K562 (cell line): Measurements from ENCODE around the gene IL1RN. TPM values are rescaled to one million over a fixed set of nuclear protein-coding genes. Genes with fewer than 3 reads are reported as not detected.

Experiments used
- ATAC-seq: fragments of 200-7000 bp; cut with Tn5 transposase; 3 replicates; pipeline ENCODE4 v1.9.1; 2020; ENCODE audit warnings: moderate library complexity
- BruUV-seq: library from RNA; stranded (reverse); fragments of 400-500 nt; replicated peaks from 2 replicates; lab custom pipeline; 2021; lab: Mats Ljungman, UMichigan
- CTCF ChIA-PET: fragments of 300-600 bp; formaldehyde crosslinking; extraction: SDS; loops from one replicate; lab custom pipeline; 2021; ENCODE audit warnings: low intra/inter-chr PET ratio; lab: Yijun Ruan, JAX
- POLR2A ChIA-PET: fragments of 300-600, 350-650 bp; sonication (Branson Sonifier 250); formaldehyde crosslinking; extraction: SDS; loops from one replicate; lab custom pipeline; 2021; ENCODE audit warnings: antibody characterized with exemption, inconsistent platforms; lab: Yijun Ruan, JAX
- DNase-seq, 4 experiments: peaks; one replicate each; pipeline versions ENCODE4 v3.0.0 to v3.0.0-alpha.2; 2011 to 2018; ENCODE audit warnings: low spot score in 3 of 4, mixed read lengths in 3 of 4; ENCODE audit errors: extremely low read depth in 1 of 4
- FAIRE-seq: peaks from 2 replicates; lab custom pipeline; 2011; peaks lifted over from hg19 to GRCh38; lab: Jason Lieb, UNC
- H2AFZ ChIP-seq: 2 replicates; pipeline ENCODE4 v1.6.0; 2011; ENCODE audit warnings: low read depth, low read length, control low read depth, inconsistent platforms
- H3K27ac ChIP-seq: fragments of 200-600 bp; 3 replicates; pipeline ENCODE4 v1.8.0; 2011; ENCODE audit warnings: low read depth, mild to moderate bottlenecking, control low read depth, inconsistent platforms, low read length, moderate library complexity, mixed read lengths; ENCODE audit errors: extremely low read depth
- H3K27me3 ChIP-seq, 2 experiments: fragments of 300-600 bp in 1 of 2; 2 replicates in 1 of 2; 3 replicates in 1 of 2; pipeline versions ENCODE4 v1.6.0 to v1.8.0; 2011; ENCODE audit warnings: inconsistent platforms in 2 of 2, low read length in 2 of 2, mild to moderate bottlenecking in 1 of 2, mixed read lengths in 1 of 2, moderate library complexity in 1 of 2; ENCODE audit not compliant: control insufficient read depth in 2 of 2, insufficient read depth in 2 of 2
- H3K36me3 ChIP-seq: fragments of 300-600 bp; 3 replicates; pipeline ENCODE4 v1.8.0; 2011; ENCODE audit warnings: mild to moderate bottlenecking, low read length, inconsistent platforms; ENCODE audit not compliant: control insufficient read depth, insufficient read depth
- H3K4me1 ChIP-seq, 2 experiments: fragments of 200-600 bp in 1 of 2; replicated peaks in 1 of 2; 2 replicates in 1 of 2; 3 replicates in 1 of 2; pipeline versions ENCODE4 v1.5.1 to v1.8.0; 2011; ENCODE audit warnings: inconsistent platforms in 2 of 2, low read length in 2 of 2, mild to moderate bottlenecking in 1 of 2, mixed read lengths in 1 of 2, moderate library complexity in 1 of 2; ENCODE audit not compliant: control insufficient read depth in 2 of 2, insufficient read depth in 2 of 2
- H3K4me2 ChIP-seq: 2 replicates; pipeline ENCODE4 v1.6.1; 2011; ENCODE audit warnings: low read length, control low read depth, inconsistent platforms, mixed read lengths; ENCODE audit not compliant: insufficient read depth
- H3K4me3 ChIP-seq: fragments of 200-600 bp; sonication (generic), shearing (Covaris generic); 2 replicates; pipeline ENCODE4 v1.5.1; 2016; ENCODE audit warnings: control low read depth, inconsistent platforms
- H3K79me2 ChIP-seq: fragments of 200-600 bp; 3 replicates; pipeline ENCODE4 v1.8.0; 2011; ENCODE audit warnings: low read length, inconsistent platforms; ENCODE audit not compliant: control insufficient read depth, insufficient read depth
- H3K9ac ChIP-seq, 2 experiments: 2 replicates each; pipeline versions ENCODE4 v1.6.0 to v1.6.1; 2011; ENCODE audit warnings: low read depth in 2 of 2, low read length in 2 of 2, control low read depth in 1 of 2, inconsistent platforms in 1 of 2, mild to moderate bottlenecking in 1 of 2, mixed read lengths in 1 of 2; ENCODE audit not compliant: insufficient read depth in 1 of 2
- H3K9me1 ChIP-seq: one replicate; pipeline ENCODE4 v1.6.0; 2011; ENCODE audit warnings: inconsistent platforms, mild to moderate bottlenecking, low read length, moderate library complexity; ENCODE audit not compliant: control insufficient read depth, insufficient read depth
- H3K9me3 ChIP-seq: replicated peaks from 2 replicates; pipeline ENCODE4 v1.5.1; 2011; ENCODE audit warnings: low read depth, low read length, inconsistent platforms; ENCODE audit not compliant: control insufficient read depth, insufficient read depth
- H4K20me1 ChIP-seq: replicated peaks from 2 replicates; pipeline ENCODE4 v1.6.1; 2011; ENCODE audit warnings: low read length, inconsistent platforms, mixed read lengths; ENCODE audit not compliant: control insufficient read depth, insufficient read depth
- ADNP ChIP-seq: fragments of 200-800 bp; sonication (Bioruptor generic); IDR thresholded peaks from 2 replicates; pipeline ENCODE4 v1.6.1; 2016; ENCODE audit warnings: missing genetic modification characterization, missing compliant biosample characterization
- BCOR ChIP-seq: fragments of 450-650 bp; IDR thresholded peaks from 2 replicates; pipeline ENCODE4 v1.6.1; 2016
- CHD4 ChIP-seq: fragments of 200-600 bp; sonication (generic); IDR thresholded peaks from 3 replicates; pipeline ENCODE4 v1.6.1; 2012; ENCODE audit warnings: low read depth, mild to moderate bottlenecking, mixed read lengths, low read length, inconsistent platforms; ENCODE audit not compliant: insufficient read depth, insufficient replicate concordance, poor library complexity, severe bottlenecking
- CREBBP ChIP-seq: IDR thresholded peaks from one replicate; pipeline ENCODE4 v1.6.1; 2012; ENCODE audit warnings: low read depth, mild to moderate bottlenecking, control low read depth, inconsistent platforms, low read length
- DPF2 ChIP-seq: fragments of 450-650 bp; IDR thresholded peaks from 2 replicates; pipeline ENCODE4 v1.6.1; 2016
- HDAC2 ChIP-seq: fragments of 450-650 bp; IDR thresholded peaks from 2 replicates; pipeline ENCODE4 v1.6.1; 2016; ENCODE audit warnings: mild to moderate bottlenecking
- KDM1A ChIP-seq, 2 experiments: fragments of 450-650 bp; IDR thresholded peaks; 2 replicates each; pipeline ENCODE4 v1.6.1; 2016; ENCODE audit warnings: mild to moderate bottlenecking in 2 of 2
- NFE2L1 ChIP-seq: fragments of 450-650 bp; IDR thresholded peaks from 2 replicates; pipeline ENCODE4 v1.6.1; 2016; ENCODE audit warnings: missing genetic modification characterization, low read depth, mild to moderate bottlenecking, missing compliant biosample characterization, moderate library complexity, borderline replicate concordance
- NONO ChIP-seq, 2 experiments: fragments of 200-400 bp in 1 of 2; fragments of 450-650 bp in 1 of 2; formaldehyde crosslinking in 1 of 2; IDR thresholded peaks; 2 replicates each; pipeline ENCODE4 v1.6.1; 2017; ENCODE audit warnings: low read depth in 2 of 2, mild to moderate bottlenecking in 2 of 2, moderate library complexity in 2 of 2, low read length in 1 of 2
- RBM25 ChIP-seq: fragments of 200-400 bp; formaldehyde crosslinking; IDR thresholded peaks from 2 replicates; pipeline ENCODE4 v1.6.1; 2018; ENCODE audit warnings: low read length, low read depth, moderate library complexity; ENCODE audit not compliant: severe bottlenecking
- RBM34 ChIP-seq: fragments of 200-400 bp; formaldehyde crosslinking; IDR thresholded peaks from 2 replicates; pipeline ENCODE4 v1.6.1; 2018; ENCODE audit warnings: low read length, borderline replicate concordance; ENCODE audit not compliant: insufficient read depth
- RBM39 ChIP-seq: fragments of 200-400 bp; formaldehyde crosslinking; optimal IDR thresholded peaks from 2 replicates; pipeline ENCODE3; 2018; ENCODE audit warnings: low read depth, low read length
- RCOR1 ChIP-seq, 2 experiments: IDR thresholded peaks; 2 replicates each; pipeline ENCODE4 v1.6.1; 2012; ENCODE audit warnings: low read depth in 2 of 2, low read length in 2 of 2, borderline replicate concordance in 1 of 2, improper control_type of control experiment in 1 of 2
- SRSF9 ChIP-seq: fragments of 200-400 bp; formaldehyde crosslinking; IDR thresholded peaks from 2 replicates; pipeline ENCODE4 v1.6.1; 2017; ENCODE audit warnings: low read depth, low read length, borderline replicate concordance
- VEZF1 ChIP-seq: fragments of 200-800 bp; sonication (Bioruptor generic); IDR thresholded peaks from 2 replicates; pipeline ENCODE4 v1.6.1; 2017; ENCODE audit warnings: missing genetic modification characterization, missing compliant biosample characterization
- ZNF263 ChIP-seq: sonication (generic); formaldehyde crosslinking; IDR thresholded peaks from 2 replicates; pipeline ENCODE4 v1.8.0; 2022; ENCODE audit warnings: mild to moderate bottlenecking, missing genetic modification reagents, borderline replicate concordance
- ZNF277 ChIP-seq: fragments of 250-450 bp; sonication (Bioruptor Pico); IDR thresholded peaks from 2 replicates; pipeline ENCODE4 v1.8.0; 2022; ENCODE audit warnings: inconsistent platforms, mild to moderate bottlenecking, moderate library complexity, borderline replicate concordance
- ZNF77 ChIP-seq: fragments of 250-450 bp; sonication (Bioruptor Pico); IDR thresholded peaks from 2 replicates; pipeline ENCODE4 v1.5.0; 2020
- WGBS: fragments of 100-300 bp; shearing (Covaris generic); methylation state at CpG from one replicate; pipeline ENCODE4 v1.1.6; 2016; ENCODE audit warnings: low coverage, mixed read lengths; ENCODE audit not compliant: insufficient coverage; ENCODE audit errors: missing lambda C conversion rate; 5-methylcytosine and 5-hydroxymethylcytosine counted together
- in situ Hi-C: fragments of 300-500 bp; cut with MboI; formaldehyde crosslinking; loops from 4 replicates; pipeline ENCODE4 v1.15.0; 2018; ENCODE audit warnings: inconsistent platforms, mixed read lengths
- intact Hi-C: fragments of 100-400 bp; cut with micrococcal nuclease; formaldehyde crosslinking; loops from 2 replicates; pipeline ENCODE4 v1.14.2; 2022
- polyA plus RNA-seq, 8 experiments: library from polyadenylated mRNA; depleted of rRNA in 4 of 8; stranded (reverse) in 5 of 8; unstranded in 3 of 8; fragments of >200 nt; fragmentation: Nextera tagmentation in 2 of 8; fragmentation: Illumina TruSeq in 1 of 8; extraction: Ambion mirVana in 2 of 8; extraction: Trizol in 1 of 8; gene quantifications; 2 replicates each; pipeline versions ENCODE4 v1.2.1 to v1.2.3, GENCODE V29; 2011 to 2014; ENCODE audit warnings: inconsistent platforms in 1 of 8, missing spikeins in 1 of 8
- total RNA-seq, 7 experiments: library from RNA; depleted of rRNA in 6 of 7; stranded (reverse); fragments of >200 nt in 6 of 7; fragmentation: Illumina TruSeq in 2 of 7; extraction: Trizol in 2 of 7; gene quantifications; 2 replicates each; pipeline versions ENCODE4 v1.2.1 to v1.2.3, GENCODE V29; 2011 to 2021; ENCODE audit warnings: low replicate concordance in 1 of 7

The IL1RN gene
- total and polyA plus RNA-seq, 9 of the 15 experiments (the other 6 are each of a cell fraction or from before 2014, with no cell fraction given): 0.13 TPM; not detected in 8

GRCh38 chr2:113160248-113160647, 32.9 kb downstream of the IL1RN start:
- Histone ChIP-seq H3K4me3 (no peak overlapping the region), H3K36me3 (no peaks in the 10 kb centered on the region), H3K79me2 (no peaks in the 10 kb centered on the region), H3K9me1 (no peaks in the 10 kb centered on the region), H3K9ac (no peak overlapping the region), H2AFZ (no peak overlapping the region)
- BruUV-seq: no TSS peak
- intact Hi-C loops: no loop called here
- DNase-seq: no peak
- no peak for TF ChIP-seq ZNF77
- peak; percentile 91 for TF ChIP-seq RBM25
- TF ChIP-seq SRSF9: no peak
- no peak for TF ChIP-seq ZNF263 (CRISPR knock-in tag)
- no peak for TF ChIP-seq CREBBP
- TF ChIP-seq HDAC2: peak; percentile 37; the same call in 1 of the 2 replicates
- no peak for TF ChIP-seq DPF2
- no peak for TF ChIP-seq RBM34
- peak; percentile 81 for TF ChIP-seq ADNP
- no peak for TF ChIP-seq ZNF277 (CRISPR knock-in tag)
- TF ChIP-seq BCOR: peak; percentile 82
- no peak for TF ChIP-seq NONO (IDR thresholded peaks at IDR 0.05; ENCODE audit: low read depth in 2 of 2, low read length in 1 of 2)
- TF ChIP-seq CHD4: peak; percentile 67
- TF ChIP-seq RCOR1 (IDR thresholded peaks at IDR 0.05; ENCODE audit: borderline replicate concordance in 1 of 2, low read depth in 2 of 2, low read length in 2 of 2): 0 out of 4 replicates have a peak, but pooled peaks of 1 of the 2 experiments have one; percentile 48
- peak; percentile 37 to 53; a peak in 3 of 4 replicates for TF ChIP-seq KDM1A (IDR thresholded peaks at IDR 0.05)
- no peak for TF ChIP-seq NFE2L1 (tag)
- TF ChIP-seq VEZF1 (CRISPR knock-in tag): no peak
- TF ChIP-seq RBM39: no peak
- TF ChIP-seq, all 486 proteins: peak for 7
- in situ Hi-C loops: no loop called here
- Histone ChIP-seq H3K9me3 (no peaks in the 10 kb centered on the region), H3K27me3 (peaks cover 0 to 2% of the 10 kb centered on the region in 2 experiments; a peak in 1 of 5 replicates), H3K4me1 (peaks cover 10 to 15% of the 10 kb centered on the region in 2 experiments; a peak in 4 of 5 replicates), H3K27ac (no peak overlapping the region), H3K4me2 (no peak overlapping the region), H4K20me1 (no peaks in the 10 kb centered on the region)
- 67% methylated on average over 1 of the region's 1 CpG for WGBS
- ChIA-PET CTCF (no interaction called here), POLR2A (no interaction called here)
- FAIRE-seq: no peak
- ATAC-seq: no peak
